ENCODE results near the gene C20orf202. TPM values are rescaled to one million over a fixed set of nuclear protein-coding genes. Genes with fewer than 3 reads are reported as not detected.
A peak's percentile ranks its signal among the peaks of the same experiment; 100 is the strongest.
"Not testable (repeated sequence)": the region's sequence is repeated elsewhere in the genome, so short reads cannot be mapped to it uniquely, and the experiment has no call there.

Gene C20orf202
- total RNA-seq, 1 donor from 2014 or later = not detected

- Histone ChIP-seq H3K36me3 (ENCODE audit: control insufficient read depth, insufficient read depth, low read length) (no peaks in the 10 kb centered on the region), H3K4me3 (ENCODE audit: low read depth, low read length) (no peak overlapping the region), H3K27me3 (ENCODE audit: control insufficient read depth, insufficient read depth, low read length) (peaks cover 17% of the 10 kb centered on the region)
- DNase-seq (ENCODE audit: low read depth) = no peak
- no peak for TF ChIP-seq CTCF (IDR thresholded peaks at IDR 0.05; ENCODE audit: insufficient read depth, low read length, poor library complexity, severe bottlenecking)
These were observed 8.8 kb downstream of the C20orf202 start for GRCh38 chr20:1212023-1212422.

GRCh38 chr20:1212607-1213396 is 9.5 kb downstream of the C20orf202 start:
- Histone ChIP-seq H3K36me3 (ENCODE audit: control insufficient read depth, insufficient read depth, low read length) (no peaks in the 10 kb centered on the region), H3K4me3 (ENCODE audit: low read depth, low read length) (no peak overlapping the region), H3K27me3 (ENCODE audit: control insufficient read depth, insufficient read depth, low read length) (peaks cover 13% of the 10 kb centered on the region)
- peak; percentile 86 for TF ChIP-seq CTCF (IDR thresholded peaks at IDR 0.05; ENCODE audit: insufficient read depth, low read length, poor library complexity, severe bottlenecking)
- DNase-seq (ENCODE audit: low read depth) = no peak

- TF ChIP-seq CTCF (IDR thresholded peaks at IDR 0.05; ENCODE audit: insufficient read depth, low read length, poor library complexity, severe bottlenecking) = no peak
- H3K4me3 ChIP-seq (ENCODE audit: low read depth, low read length) = no peak overlapping the region
- no peak for DNase-seq (ENCODE audit: low read depth)
- no peaks in the 10 kb centered on the region for H3K36me3 ChIP-seq (ENCODE audit: control insufficient read depth, insufficient read depth, low read length)
- H3K27me3 ChIP-seq (ENCODE audit: control insufficient read depth, insufficient read depth, low read length) = peaks cover under 1% of the 10 kb centered on the region
These were observed 11.6 kb downstream of the C20orf202 start for GRCh38 chr20:1214838-1215261.

GRCh38 chr20:1215386-1216170 is 12.3 kb downstream of the C20orf202 start:
- Histone ChIP-seq H3K36me3 (ENCODE audit: control insufficient read depth, insufficient read depth, low read length) (no peaks in the 10 kb centered on the region), H3K4me3 (ENCODE audit: low read depth, low read length) (no peak overlapping the region), H3K27me3 (ENCODE audit: control insufficient read depth, insufficient read depth, low read length) (no peaks in the 10 kb centered on the region)
- TF ChIP-seq CTCF (IDR thresholded peaks at IDR 0.05; ENCODE audit: insufficient read depth, low read length, poor library complexity, severe bottlenecking) = no peak
- DNase-seq (ENCODE audit: low read depth) = no peak

GRCh38 chr20:1216527-1217427 is 13.5 kb downstream of the C20orf202 start:
- not testable (repeated sequence) for H3K36me3 ChIP-seq (ENCODE audit: control insufficient read depth, insufficient read depth, low read length); H3K27me3 ChIP-seq (ENCODE audit: control insufficient read depth, insufficient read depth, low read length); DNase-seq (ENCODE audit: low read depth); H3K4me3 ChIP-seq (ENCODE audit: low read depth, low read length)

GRCh38 chr20:1222750-1223149 is 19.5 kb downstream of the C20orf202 start:
- not testable (repeated sequence) for H3K4me3 ChIP-seq (ENCODE audit: low read depth, low read length)

More at GRCh38 chr20:1222750-1223149, 19.5 kb downstream of the C20orf202 start:
- DNase-seq (ENCODE audit: low read depth); H3K36me3 ChIP-seq (ENCODE audit: control insufficient read depth, insufficient read depth, low read length); H3K27me3 ChIP-seq (ENCODE audit: control insufficient read depth, insufficient read depth, low read length): not testable (repeated sequence)

Data from kidney epithelial cell (primary cell).